Motor neuron (in vitro differentiated cells): ENCODE data around the gene SALL1. TPM values are rescaled to one million over a fixed set of nuclear protein-coding genes. Genes with fewer than 3 reads are reported as not detected.

ENCODE experiments used
- ATAC-seq, 8 experiments: fragments of 200-7000 bp; cut with Tn5 transposase; replicated peaks in 6 of 8; 2 replicates each; pipeline ENCODE4 v1.8.0; 2021; ENCODE audit warnings: mild to moderate bottlenecking in 8 of 8, moderate library complexity in 8 of 8
- H3K27ac ChIP-seq, 2 donors: fragments of 250-450 bp; sonication (Bioruptor Pico); 2 replicates each; pipeline ENCODE4 v1.9.0; 2021; ENCODE audit warnings: antibody characterized with exemption in 2 of 2, mild to moderate bottlenecking in 2 of 2, moderate library complexity in 1 of 2
- H3K4me1 ChIP-seq, 2 donors: fragments of 250-450 bp; sonication (Bioruptor Pico); replicated peaks in 1 of 2; 2 replicates each; pipeline ENCODE4 v1.6.1; 2021; ENCODE audit warnings: antibody characterized with exemption in 2 of 2, mild to moderate bottlenecking in 2 of 2, moderate library complexity in 1 of 2
- H3K4me3 ChIP-seq, 5 donors: fragments of 250-450 bp; sonication (Bioruptor Pico); 2 replicates each; pipeline ENCODE4 v1.9.0; 2021; ENCODE audit warnings: antibody characterized with exemption in 5 of 5, mild to moderate bottlenecking in 5 of 5, moderate library complexity in 4 of 5
- WGBS, 10 experiments: fragments of 450-650 bp; shearing (Covaris generic); methylation state at CpG; one replicate each; pipeline ENCODE4 v1.0.0; 2022; 5-methylcytosine and 5-hydroxymethylcytosine counted together
- in situ Hi-C, 9 experiments: fragments of 400-800 bp; cut with MboI; loops; one replicate each; pipeline ENCODE4 v1.15.0; 2021; ENCODE audit warnings: low sequenced_read_pairs in 9 of 9, low pct_unique_long_range_greater_than_20kb in 2 of 9; ENCODE audit not compliant: unreplicated experiment in 9 of 9
- total RNA-seq, 8 experiments: library from RNA; unstranded; fragments of 300-600 nt; gene quantifications; 2 replicates each; pipeline versions ENCODE4 v1.2.3 to v1.2.4, GENCODE V29; 2022

The SALL1 gene
- total RNA-seq, 8 experiments from 2014 or later = 1.7 to 44.2 (median 15.6) TPM

GRCh38 chr16:51166541-51166940 is 15.5 kb upstream of the SALL1 start:
- no peak for ATAC-seq
- 0 to 100% (median 93%) methylated on average over 1 to 3 of the region's 3 CpGs; no CpG with 5 or more reads in 1 of the 10 experiments for WGBS, 10 experiments
- in situ Hi-C loops = loop anchor here in 6 of 9 experiments (25.0 kb wide), 3 partner anchors 371 to 821 kb away; no protein-coding TSS in a partner anchor
- H3K4me3 ChIP-seq = no peak overlapping the region
- peak overlapping the region in 1 of 2 donors; percentile 56 for H3K27ac ChIP-seq
- H3K4me1 ChIP-seq = peaks cover 18 to 26% of the 10 kb centered on the region in 2 donors

GRCh38 chr16:51166091-51166490 is 15.0 kb upstream of the SALL1 start:
- ATAC-seq = peak in 5 of 8 experiments; percentile 24 to 81 (median 52)
- in situ Hi-C loops = loop anchor here in 6 of 9 experiments (25.0 kb wide), 3 partner anchors 371 to 821 kb away; no protein-coding TSS in a partner anchor
- Histone ChIP-seq H3K4me3 (no peak overlapping the region), H3K4me1 (peaks cover 18 to 26% of the 10 kb centered on the region in 2 donors), H3K27ac (peak overlapping the region; percentile 17 to 56)
- WGBS, 10 experiments = 29 to 100% (median 42%) methylated on average over 1 to 3 of the region's 3 CpGs; no CpG with 5 or more reads in 6 of the 10 experiments

- 75 to 100% (median 100%) methylated on average over 1 of the region's 1 CpG; no CpG with 5 or more reads in 5 of the 10 experiments for WGBS, 10 experiments
- Histone ChIP-seq H3K4me1 (peaks cover 18 to 27% of the 10 kb centered on the region in 2 donors), H3K27ac (no peak overlapping the region), H3K4me3 (no peak overlapping the region)
- in situ Hi-C loops = loop anchor here in 6 of 9 experiments (25.0 kb wide), 3 partner anchors 372 to 822 kb away; no protein-coding TSS in a partner anchor
- no peak for ATAC-seq
These were observed 14.0 kb upstream of the SALL1 start for GRCh38 chr16:51165043-51165442.

- H3K27ac ChIP-seq = no peak overlapping the region
- no peak overlapping the region for H3K4me3 ChIP-seq
- in situ Hi-C loops = loop anchor here in 6 of 9 experiments (25.0 kb wide), 3 partner anchors 373 to 823 kb away; no protein-coding TSS in a partner anchor
- ATAC-seq = no peak
- WGBS, 10 experiments = 80 to 100% (median 96%) methylated on average over 1 to 2 of the region's 2 CpGs; no CpG with 5 or more reads in 4 of the 10 experiments
- H3K4me1 ChIP-seq = peaks cover 23 to 31% of the 10 kb centered on the region in 2 donors
These were observed 13.5 kb upstream of the SALL1 start for GRCh38 chr16:51164574-51164973.

GRCh38 chr16:51163894-51164566 is 13.0 kb upstream of the SALL1 start:
- in situ Hi-C loops = loop anchor here in 6 of 9 experiments (25.0 kb wide), 3 partner anchors 373 to 823 kb away; no protein-coding TSS in a partner anchor

GRCh38 chr16:51163366-51163765 is 12.3 kb upstream of the SALL1 start:
- 0 to 89% (median 50%) methylated on average over 1 to 2 of the region's 2 CpGs; no CpG with 5 or more reads in 4 of the 10 experiments for WGBS, 10 experiments
- H3K4me3 ChIP-seq = no peak overlapping the region
- in situ Hi-C loops = loop anchor here in 6 of 9 experiments (25.0 kb wide), 3 partner anchors 374 to 824 kb away; no protein-coding TSS in a partner anchor
- H3K4me1 ChIP-seq = peaks cover 26 to 34% of the 10 kb centered on the region in 2 donors
- no peak overlapping the region for H3K27ac ChIP-seq
- ATAC-seq = peak in 1 of 8 experiments; percentile 9

More at GRCh38 chr16:51163894-51164566, 13.0 kb upstream of the SALL1 start:
- Histone ChIP-seq H3K27ac (no peak overlapping the region), H3K4me3 (no peak overlapping the region), H3K4me1 (peaks cover 26 to 34% of the 10 kb centered on the region in 2 donors)
- 10 to 100% (median 77%) methylated on average over 1 to 4 of the region's 6 CpGs; no CpG with 5 or more reads in 2 of the 10 experiments for WGBS, 10 experiments
- ATAC-seq = peak; percentile 27 to 72 (median 60)

GRCh38 chr16:51161440-51162195 is 10.5 kb upstream of the SALL1 start:
- Histone ChIP-seq H3K27ac (no peak overlapping the region), H3K4me3 (no peak overlapping the region), H3K4me1 (peaks cover 24 to 48% of the 10 kb centered on the region in 2 donors)
- in situ Hi-C loops = loop anchor here in 6 of 9 experiments (25.0 kb wide), 3 partner anchors 376 to 826 kb away; no protein-coding TSS in a partner anchor
- ATAC-seq = no peak
- WGBS, 10 experiments = 75 to 100% (median 88%) methylated on average over 2 of the region's 2 CpGs; no CpG with 5 or more reads in 5 of the 10 experiments

GRCh38 chr16:51159865-51160264 is 8.8 kb upstream of the SALL1 start:
- WGBS, 10 experiments = 0 to 100% (median 43%) methylated on average over 1 to 6 of the region's 6 CpGs; no CpG with 5 or more reads in 2 of the 10 experiments
- ATAC-seq = peak in 5 of 8 experiments; percentile 5 to 66 (median 53)
- Histone ChIP-seq H3K4me1 (peaks cover 17 to 35% of the 10 kb centered on the region in 2 donors), H3K27ac (peak overlapping the region in 1 of 2 donors; percentile 15), H3K4me3 (no peak overlapping the region)
- in situ Hi-C loops = loop anchor here in 6 of 9 experiments (10.0 to 25.0 kb wide), 4 partner anchors 377 to 827 kb away; no protein-coding TSS in a partner anchor

- ATAC-seq = no peak
- WGBS, 10 experiments = 36 to 100% (median 91%) methylated on average over 2 to 3 of the region's 3 CpGs; no CpG with 5 or more reads in 2 of the 10 experiments
- Histone ChIP-seq H3K4me1 (peaks cover 17 to 35% of the 10 kb centered on the region in 2 donors), H3K27ac (no peak overlapping the region), H3K4me3 (no peak overlapping the region)
- in situ Hi-C loops = loop anchor here in 6 of 9 experiments (10.0 to 25.0 kb wide), 4 partner anchors 378 to 828 kb away; no protein-coding TSS in a partner anchor
These were observed 8.2 kb upstream of the SALL1 start for GRCh38 chr16:51159296-51159695.

- Histone ChIP-seq H3K27ac (no peak overlapping the region), H3K4me3 (no peak overlapping the region), H3K4me1 (peaks cover 17 to 32% of the 10 kb centered on the region in 2 donors)
- WGBS, 10 experiments = 59 to 100% (median 70%) methylated on average over 1 to 2 of the region's 2 CpGs; no CpG with 5 or more reads in 4 of the 10 experiments
- no peak for ATAC-seq
- in situ Hi-C loops = loop anchor here in 6 of 9 experiments (10.0 to 25.0 kb wide), 4 partner anchors 380 to 830 kb away; no protein-coding TSS in a partner anchor
These were observed 6.6 kb upstream of the SALL1 start for GRCh38 chr16:51157698-51158097.

- H3K4me3 ChIP-seq = peak overlapping the region in 2 of 5 donors; percentile 63 to 82
- peak overlapping the region in 1 of 2 donors; percentile 91 for H3K27ac ChIP-seq
- H3K4me1 ChIP-seq = peaks cover 17 to 23% of the 10 kb centered on the region in 2 donors
- 20 to 100% (median 40%) methylated on average over 1 to 2 of the region's 2 CpGs; no CpG with 5 or more reads in 1 of the 10 experiments for WGBS, 10 experiments
- ATAC-seq = no peak
- in situ Hi-C loops = loop anchor here in 6 of 9 experiments (10.0 to 25.0 kb wide), 4 partner anchors 380 to 830 kb away; no protein-coding TSS in a partner anchor
These were observed 5.7 kb upstream of the SALL1 start for GRCh38 chr16:51156807-51157200.
